Measurements from ENCODE around the gene ECI1.
A peak's percentile ranks its signal among the peaks of the same experiment; 100 is the strongest.

Gene ECI1

GRCh38 chr16:2212362-2213324, 38.7 kb downstream of the ECI1 start:
- Mint-ChIP-seq H3K36me3 (ENCODE audit: insufficient read depth) (peaks cover 24% of the 10 kb centered on the region), H3K27me3 (no peaks in the 10 kb centered on the region), H3K4me1 (ENCODE audit: low read depth in 2 of 2) (peaks cover 18 to 20% of the 10 kb centered on the region in 2 donors), H3K4me3 (peak overlapping the region; percentile 62 to 68), H3K27ac (peak overlapping the region; percentile 68 to 79), H3K9me3 (no peaks in the 10 kb centered on the region)
- ATAC-seq (replicated peaks) (no peak), DNase-seq (no peak)

GRCh38 chr16:2211923-2212347, 39.5 kb downstream of the ECI1 start:
- ATAC-seq (replicated peaks) = no peak
- no peaks in the 10 kb centered on the region for H3K27me3 Mint-ChIP-seq

GRCh38 chr16:2210386-2211365, 40.7 kb downstream of the ECI1 start, which contains the start of gene BRICD5:
TSS of gene BRICD5 (minus strand) at chr16:2210863. CDS start at chr16:2210833, 30 bp downstream.
- no peak for DNase-seq
- H3K4me3 Mint-ChIP-seq = peak within 1 kb of the TSS in 1 of 2 donors; percentile 34
- H3K27ac Mint-ChIP-seq = no peak within 1 kb of the TSS
- peaks cover 22% of the 10 kb centered on the region for H3K36me3 Mint-ChIP-seq (ENCODE audit: insufficient read depth)
- no peaks in the 10 kb centered on the region for H3K9me3 Mint-ChIP-seq
- H3K27me3 Mint-ChIP-seq = no peaks in the 10 kb centered on the region
- H3K4me1 Mint-ChIP-seq (ENCODE audit: low read depth in 2 of 2) = peaks cover 24 to 30% of the 10 kb centered on the region in 2 donors
- ATAC-seq (replicated peaks) = no peak

More at GRCh38 chr16:2211923-2212347, 39.5 kb downstream of the ECI1 start:
- Mint-ChIP-seq H3K4me1 (ENCODE audit: low read depth in 2 of 2) (peaks cover 22 to 24% of the 10 kb centered on the region in 2 donors), H3K27ac (no peak overlapping the region), H3K9me3 (no peaks in the 10 kb centered on the region), H3K4me3 (peak overlapping the region; percentile 18 to 34), H3K36me3 (ENCODE audit: insufficient read depth) (peaks cover 27% of the 10 kb centered on the region)
- DNase-seq = no peak

- Mint-ChIP-seq H3K9me3 (no peaks in the 10 kb centered on the region), H3K36me3 (ENCODE audit: insufficient read depth) (peaks cover 25% of the 10 kb centered on the region), H3K27me3 (no peaks in the 10 kb centered on the region), H3K4me3 (no peak overlapping the region), H3K4me1 (ENCODE audit: low read depth in 2 of 2) (peaks cover 24 to 30% of the 10 kb centered on the region in 2 donors), H3K27ac (no peak overlapping the region)
- ATAC-seq (replicated peaks) (no peak), DNase-seq (no peak)
Measured at GRCh38 chr16:2210009-2210332, 41.4 kb downstream of the ECI1 start.

- no peak for ATAC-seq (replicated peaks)
- no peak overlapping the region for H3K27ac Mint-ChIP-seq
- no peaks in the 10 kb centered on the region for H3K27me3 Mint-ChIP-seq
- no peak overlapping the region for H3K4me3 Mint-ChIP-seq
- H3K36me3 Mint-ChIP-seq (ENCODE audit: insufficient read depth) = peaks cover 21% of the 10 kb centered on the region
- DNase-seq = no peak
- peaks cover 27 to 34% of the 10 kb centered on the region in 2 donors for H3K4me1 Mint-ChIP-seq (ENCODE audit: low read depth in 2 of 2)
- no peaks in the 10 kb centered on the region for H3K9me3 Mint-ChIP-seq
Measured at GRCh38 chr16:2209258-2210008, 42.0 kb downstream of the ECI1 start.

GRCh38 chr16:2208772-2209171, 42.6 kb downstream of the ECI1 start:
- Mint-ChIP-seq H3K36me3 (ENCODE audit: insufficient read depth) (peaks cover 21% of the 10 kb centered on the region), H3K27ac (no peak overlapping the region), H3K9me3 (no peaks in the 10 kb centered on the region), H3K4me1 (ENCODE audit: low read depth in 2 of 2) (peaks cover 31 to 37% of the 10 kb centered on the region in 2 donors), H3K4me3 (no peak overlapping the region), H3K27me3 (no peaks in the 10 kb centered on the region)
- ATAC-seq (replicated peaks) (no peak), DNase-seq (no peak)

GRCh38 chr16:2208308-2208707, 43.1 kb downstream of the ECI1 start:
- Mint-ChIP-seq H3K27ac (no peak overlapping the region), H3K27me3 (no peaks in the 10 kb centered on the region), H3K36me3 (ENCODE audit: insufficient read depth) (peaks cover 21% of the 10 kb centered on the region), H3K4me1 (ENCODE audit: low read depth in 2 of 2) (peaks cover 33% of the 10 kb centered on the region in 2 donors), H3K9me3 (no peaks in the 10 kb centered on the region), H3K4me3 (no peak overlapping the region)
- DNase-seq (no peak), ATAC-seq (replicated peaks) (no peak)

GRCh38 chr16:2207872-2208271, 43.5 kb downstream of the ECI1 start:
- Mint-ChIP-seq H3K36me3 (ENCODE audit: insufficient read depth) (peaks cover 21% of the 10 kb centered on the region), H3K9me3 (no peaks in the 10 kb centered on the region), H3K27me3 (no peaks in the 10 kb centered on the region), H3K4me1 (ENCODE audit: low read depth in 2 of 2) (peaks cover 28 to 30% of the 10 kb centered on the region in 2 donors), H3K4me3 (peak overlapping the region in 1 of 2 donors; percentile 54), H3K27ac (peak overlapping the region in 1 of 2 donors; percentile 38)
- no peak for ATAC-seq (replicated peaks)
- DNase-seq = no peak

- no peak for ATAC-seq (replicated peaks)
- H3K9me3 Mint-ChIP-seq = no peaks in the 10 kb centered on the region
- no peaks in the 10 kb centered on the region for H3K27me3 Mint-ChIP-seq
- H3K4me3 Mint-ChIP-seq = peak overlapping the region; percentile 71 to 81
- H3K4me1 Mint-ChIP-seq (ENCODE audit: low read depth in 2 of 2) = peaks cover 21 to 25% of the 10 kb centered on the region in 2 donors
- H3K27ac Mint-ChIP-seq = no peak overlapping the region
- H3K36me3 Mint-ChIP-seq (ENCODE audit: insufficient read depth) = peaks cover 24% of the 10 kb centered on the region
- DNase-seq = no peak
Measured at GRCh38 chr16:2206780-2207433, 44.5 kb downstream of the ECI1 start.

- ATAC-seq (replicated peaks) = no peak
- peak overlapping the region; percentile 71 to 81 for H3K4me3 Mint-ChIP-seq
- H3K36me3 Mint-ChIP-seq (ENCODE audit: insufficient read depth) = peaks cover 24% of the 10 kb centered on the region
- no peaks in the 10 kb centered on the region for H3K27me3 Mint-ChIP-seq
- H3K9me3 Mint-ChIP-seq = no peaks in the 10 kb centered on the region
- peak overlapping the region in 1 of 2 donors; percentile 90 for H3K27ac Mint-ChIP-seq
- DNase-seq = no peak
- H3K4me1 Mint-ChIP-seq (ENCODE audit: low read depth in 2 of 2) = peaks cover 18 to 22% of the 10 kb centered on the region in 2 donors
Measured at GRCh38 chr16:2206420-2206779, 45.0 kb downstream of the ECI1 start.

GRCh38 chr16:2205967-2206313, 45.4 kb downstream of the ECI1 start:
- Mint-ChIP-seq H3K4me1 (ENCODE audit: low read depth in 2 of 2) (peaks cover 18 to 22% of the 10 kb centered on the region in 2 donors), H3K9me3 (no peaks in the 10 kb centered on the region), H3K27ac (peak overlapping the region in 1 of 2 donors; percentile 90), H3K4me3 (peak overlapping the region; percentile 71 to 81), H3K36me3 (ENCODE audit: insufficient read depth) (peaks cover 24% of the 10 kb centered on the region), H3K27me3 (no peaks in the 10 kb centered on the region)
- DNase-seq = no peak
- no peak for ATAC-seq (replicated peaks)

GRCh38 chr16:2205104-2205966, 46.1 kb downstream of the ECI1 start, which contains the start of gene MLST8:
TSS of gene MLST8 (plus strand) at chr16:2205454. CDS start at chr16:2206086, 632 bp downstream.
- H3K27me3 Mint-ChIP-seq = peaks cover under 1 to 3% of the 10 kb centered on the region in 2 donors
- ATAC-seq (replicated peaks) = peak; percentile 86
- peak within 1 kb of the TSS; percentile 71 to 81 for H3K4me3 Mint-ChIP-seq
- peak within 1 kb of the TSS; percentile 85 to 90 for H3K27ac Mint-ChIP-seq
- peaks cover 19% of the 10 kb centered on the region for H3K36me3 Mint-ChIP-seq (ENCODE audit: insufficient read depth)
- H3K9me3 Mint-ChIP-seq = no peaks in the 10 kb centered on the region
- DNase-seq = peak; percentile 91 to 94 (median 93)
- H3K4me1 Mint-ChIP-seq (ENCODE audit: low read depth in 2 of 2) = peaks cover 18 to 22% of the 10 kb centered on the region in 2 donors

All from effector memory CD8-positive, alpha-beta T cell (primary cell).